NCI-H2107 (cell line): ENCODE measurements around the gene SOCS4.
"Not testable (repeated sequence)": the region's sequence is repeated elsewhere in the genome, so short reads cannot be mapped to it uniquely, and the experiment has no call there.

Experiments used
- DNase-seq: peaks from one replicate; lab custom pipeline; 2025; lab: John Stamatoyannopoulos, UW

Gene SOCS4, protein sequence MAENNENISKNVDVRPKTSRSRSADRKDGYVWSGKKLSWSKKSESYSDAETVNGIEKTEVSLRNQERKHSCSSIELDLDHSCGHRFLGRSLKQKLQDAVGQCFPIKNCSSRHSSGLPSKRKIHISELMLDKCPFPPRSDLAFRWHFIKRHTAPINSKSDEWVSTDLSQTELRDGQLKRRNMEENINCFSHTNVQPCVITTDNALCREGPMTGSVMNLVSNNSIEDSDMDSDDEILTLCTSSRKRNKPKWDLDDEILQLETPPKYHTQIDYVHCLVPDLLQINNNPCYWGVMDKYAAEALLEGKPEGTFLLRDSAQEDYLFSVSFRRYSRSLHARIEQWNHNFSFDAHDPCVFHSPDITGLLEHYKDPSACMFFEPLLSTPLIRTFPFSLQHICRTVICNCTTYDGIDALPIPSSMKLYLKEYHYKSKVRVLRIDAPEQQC

DNA sequence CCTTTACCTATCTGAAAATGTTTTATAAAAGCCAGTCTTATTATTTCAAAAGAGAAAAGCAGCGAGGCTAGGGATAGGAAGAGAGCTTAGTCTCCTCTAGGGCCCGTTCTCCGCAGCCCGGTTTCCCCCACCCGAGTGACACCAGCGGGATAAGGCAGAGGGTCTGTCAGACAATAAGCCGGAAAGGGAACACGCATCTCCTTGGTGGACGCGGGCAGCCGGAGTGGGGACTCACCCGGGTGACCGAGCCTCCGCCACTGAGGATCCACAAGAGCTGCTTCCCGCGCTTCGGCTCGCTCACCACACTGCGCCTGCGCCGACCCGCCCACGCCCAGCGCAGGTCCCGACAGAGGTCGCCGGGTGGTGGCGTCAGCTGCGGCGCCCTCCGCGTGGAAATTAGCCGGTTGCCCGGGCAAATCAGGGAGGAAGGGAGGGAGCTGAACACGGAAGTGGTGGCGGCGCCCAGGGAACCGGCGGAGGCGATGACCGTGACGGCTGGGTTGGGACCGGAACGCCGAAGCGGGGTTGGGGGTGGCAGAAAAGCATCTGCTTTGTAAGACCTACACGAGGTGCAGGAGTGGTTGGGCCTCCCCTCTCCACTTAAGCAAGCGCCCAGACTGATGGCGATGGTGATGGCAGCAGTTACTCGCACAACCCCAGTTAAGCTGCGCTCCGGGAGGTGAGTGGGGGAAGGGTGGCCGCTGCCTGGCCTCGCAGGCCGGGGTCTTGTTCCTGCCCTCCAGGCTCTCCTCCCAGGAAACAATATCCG lies at the start of gene SOCS4, which contains the start of gene WDHD1:
Gene SOCS4, plus strand, starts transcription at position 444 of the 769 bp plus-strand sequence. CDS start 15,806 bp downstream, outside the sequence.
Gene WDHD1, minus strand, starts transcription at position 307 of the 769 bp plus-strand sequence. CDS start 312 bp downstream, outside the sequence.
- DNase-seq = peak; percentile 97

DNA sequence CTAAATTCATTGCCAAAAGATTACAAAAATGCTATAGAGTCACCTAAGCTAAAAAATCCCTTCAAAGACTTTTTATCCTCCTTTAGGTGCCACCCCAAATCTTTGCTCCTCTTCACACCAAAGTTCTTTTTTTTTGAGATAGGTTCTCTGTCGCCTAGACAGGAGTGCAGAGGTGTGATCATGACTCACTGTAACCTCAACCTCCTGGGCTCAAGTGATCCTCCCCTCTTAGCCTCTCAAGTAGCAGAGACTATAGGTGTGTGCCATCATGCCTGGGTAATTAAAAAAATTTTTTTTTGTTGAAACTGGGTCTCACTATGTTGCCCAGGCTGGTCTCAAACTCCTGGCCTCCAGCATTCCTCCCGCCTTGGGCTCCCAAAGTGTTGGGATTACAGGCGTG lies 48.0 kb upstream of the SOCS4 start:
- DNase-seq = no peak

DNA sequence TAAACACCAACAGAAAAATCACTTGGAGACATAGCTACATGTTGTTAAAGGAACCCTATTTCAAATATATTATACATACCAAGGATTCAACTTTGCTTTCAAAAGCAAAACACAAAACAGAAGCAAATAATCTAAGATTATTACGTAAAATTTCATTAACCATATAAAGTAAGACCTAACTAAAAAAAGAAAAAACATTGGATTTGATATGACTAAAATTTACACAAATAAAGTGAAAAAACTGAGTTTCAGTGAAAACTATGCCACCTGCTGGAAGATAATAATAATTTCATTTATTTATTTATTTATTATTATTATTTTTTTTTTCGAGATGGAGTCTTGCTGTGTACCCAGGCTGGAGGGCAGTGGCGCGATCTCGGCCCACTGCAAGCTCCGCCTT lies 45.3 kb upstream of the SOCS4 start:
- no peak for DNase-seq

DNA sequence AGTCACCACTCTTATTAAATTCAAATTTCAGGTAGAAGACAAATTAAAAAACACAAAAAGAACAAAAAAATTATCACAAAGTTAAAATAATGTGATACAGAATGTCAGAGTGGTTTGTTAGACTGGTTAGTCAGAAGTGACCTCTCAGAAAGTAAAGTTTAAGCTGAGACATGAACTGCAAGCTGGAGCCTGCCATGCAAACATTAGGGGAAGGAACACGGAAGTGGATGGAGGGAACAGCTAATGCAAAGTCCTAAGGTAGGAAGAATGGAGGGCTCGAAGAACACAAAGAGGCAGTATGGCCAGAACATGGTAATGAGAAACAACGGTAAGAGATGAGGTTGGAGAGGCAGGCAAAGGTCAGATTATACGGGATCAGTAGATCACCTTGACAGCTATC lies 41.9 kb upstream of the SOCS4 start:
- DNase-seq = no peak

DNA sequence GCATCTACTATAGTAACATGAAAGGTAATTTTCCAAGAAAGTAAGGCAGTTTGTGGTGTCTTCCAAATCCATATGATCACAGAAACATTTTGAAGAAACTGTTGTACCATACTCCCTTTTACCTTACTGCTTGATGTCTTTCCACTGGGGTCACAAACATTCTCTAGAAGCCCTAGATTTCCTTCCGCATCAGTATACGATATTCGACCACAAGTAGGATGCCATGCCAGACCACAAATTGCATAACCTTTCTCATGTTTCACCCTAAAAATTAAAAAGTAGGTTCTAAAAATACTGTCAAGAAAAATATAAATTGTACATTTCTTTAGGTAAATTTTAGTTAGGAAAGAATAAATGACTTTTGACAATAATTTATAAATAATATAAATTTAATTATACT lies 26.7 kb upstream of the SOCS4 start:
- DNase-seq = no peak

DNA sequence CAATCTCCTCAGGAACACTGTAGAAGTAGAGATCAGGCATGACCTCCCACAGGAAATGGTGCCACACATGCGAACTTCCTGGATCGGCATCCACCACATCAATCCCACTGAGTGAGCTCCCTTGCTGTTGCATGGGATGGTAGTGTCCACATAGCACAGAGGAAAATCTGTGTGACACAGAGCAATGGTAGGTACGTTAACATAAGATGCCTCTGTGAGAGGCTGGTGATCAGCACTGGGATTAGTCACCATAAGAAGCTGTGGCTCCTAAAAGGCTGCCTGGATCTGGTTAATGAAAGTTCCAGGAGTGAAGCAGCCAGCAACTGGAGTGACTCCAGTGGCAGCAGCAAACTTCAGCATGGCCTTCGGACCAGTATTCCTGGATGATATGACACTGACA lies 22.0 kb upstream of the SOCS4 start:
- DNase-seq = no peak

DNA sequence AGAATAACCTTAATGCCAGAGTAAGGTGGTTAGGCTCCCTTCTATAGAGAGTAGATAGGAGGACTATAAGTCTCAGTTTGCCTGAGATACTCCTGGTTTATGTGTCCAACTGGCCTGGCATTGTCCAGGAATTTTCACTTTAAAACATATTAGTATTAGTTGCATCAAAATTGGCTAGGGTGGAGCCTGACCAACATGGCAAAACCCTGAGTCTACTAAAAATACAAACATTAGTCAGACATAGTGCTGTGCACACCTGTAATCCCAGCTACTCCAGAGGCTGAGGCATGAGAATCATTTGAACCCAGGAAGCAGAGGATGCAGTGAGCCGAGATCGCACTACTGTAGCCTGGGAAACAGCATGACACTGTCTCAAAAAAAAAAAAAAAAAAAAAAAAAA lies 12.0 kb upstream of the SOCS4 start:
- no peak for DNase-seq

DNA sequence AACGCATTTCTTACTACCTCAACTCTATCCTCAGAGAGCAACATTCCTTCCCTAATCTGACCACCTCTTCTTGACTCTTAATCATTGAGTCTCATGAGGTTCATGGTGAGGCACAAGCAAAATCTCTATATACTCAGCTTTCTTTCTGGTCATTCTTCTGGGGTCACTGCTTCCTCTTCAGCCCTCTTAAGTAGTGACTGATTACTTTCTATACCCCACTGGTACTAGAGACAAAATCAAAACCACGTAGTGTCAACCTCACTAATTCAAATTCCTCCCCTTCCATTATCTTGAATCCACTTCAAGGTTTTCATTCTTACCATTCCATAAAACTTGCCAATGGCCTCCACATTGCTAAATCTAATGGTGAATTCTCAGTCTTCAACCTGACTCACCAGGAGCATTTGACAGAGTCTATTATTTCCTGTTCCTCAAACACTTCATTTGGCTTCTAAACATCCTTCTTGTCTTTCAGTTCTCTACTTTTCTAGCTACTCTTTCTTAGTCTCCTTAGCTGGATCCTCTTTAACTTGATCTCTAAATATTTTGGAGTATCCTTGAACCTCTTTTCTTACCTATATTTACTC lies 7.0 kb upstream of the SOCS4 start:
- DNase-seq = no peak

DNA sequence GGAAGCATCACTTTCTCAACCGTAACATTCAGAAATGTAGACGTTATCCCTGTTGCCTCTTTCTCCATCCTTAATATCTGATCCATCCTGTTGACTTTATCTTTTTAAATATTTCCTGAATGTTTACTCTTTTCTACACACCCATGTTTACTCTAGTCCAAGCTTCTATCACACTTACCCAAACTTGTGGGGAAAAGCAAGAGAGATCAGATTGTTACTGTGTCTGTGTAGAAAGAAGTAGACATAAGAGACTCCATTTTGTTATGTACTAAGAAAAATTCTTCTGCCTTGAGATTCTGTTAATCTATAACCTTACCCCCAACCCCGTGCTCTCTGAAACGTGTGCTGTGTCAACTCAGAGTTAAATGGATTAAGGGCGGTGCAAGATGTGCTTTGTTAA lies 2.7 kb upstream of the SOCS4 start:
- not testable (repeated sequence) for DNase-seq

DNA sequence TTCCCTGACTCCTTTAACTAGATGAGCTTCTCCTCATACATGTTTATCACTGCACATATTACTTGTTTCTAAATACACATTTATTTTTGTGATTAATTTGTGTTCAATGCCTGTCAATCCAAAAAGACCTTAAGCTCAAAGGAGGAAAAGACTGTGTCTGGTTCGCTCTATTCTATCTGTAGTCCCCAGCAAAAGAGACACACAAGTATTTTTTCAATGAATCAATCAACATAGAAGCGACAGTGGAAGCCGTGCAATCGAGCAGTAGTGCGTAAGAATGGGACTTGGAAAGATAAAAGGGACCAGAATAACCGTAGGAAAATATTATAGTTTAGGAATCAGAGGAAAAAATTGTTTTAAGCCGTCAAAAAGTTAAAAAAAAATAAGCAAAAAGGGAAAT lies 1.1 kb upstream of the SOCS4 start:
- DNase-seq = no peak

DNA sequence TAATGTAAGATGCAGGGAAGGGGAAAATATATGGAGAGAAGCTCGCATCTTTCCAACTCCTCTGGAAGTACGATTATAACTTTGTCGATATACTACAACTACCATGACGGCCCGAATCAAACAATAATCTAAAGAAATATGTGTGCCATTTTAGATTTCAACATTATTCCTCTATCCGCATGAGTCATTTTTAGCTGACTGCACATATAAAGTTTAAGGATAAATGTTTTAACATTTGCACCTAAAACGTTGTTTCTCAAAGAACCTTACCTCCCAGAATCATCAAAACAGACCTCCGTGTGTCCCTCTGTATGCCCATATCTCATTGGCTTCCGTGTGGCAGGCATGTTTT lies 619 bp upstream of the SOCS4 start:
- no peak for DNase-seq

DNA sequence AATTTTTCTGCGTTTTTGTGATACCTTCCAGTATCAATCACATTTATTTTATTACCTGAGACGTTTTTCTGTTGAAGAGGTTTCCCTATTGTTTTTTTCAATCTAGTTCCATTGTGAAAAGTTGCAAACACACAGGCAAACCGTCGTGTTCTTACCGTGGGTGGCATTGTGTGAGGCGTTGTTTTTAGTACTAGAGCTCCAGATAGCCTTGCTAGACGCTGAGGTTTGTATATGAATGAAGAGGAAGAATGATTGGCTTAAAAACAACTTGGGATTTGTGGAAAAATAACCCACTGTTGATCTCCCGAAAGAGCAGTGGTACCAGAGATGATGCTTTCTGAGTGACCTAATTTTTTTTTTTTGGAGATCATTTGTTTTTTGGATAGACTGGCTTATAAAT lies 1.0 kb downstream of the SOCS4 start:
- DNase-seq = no peak

DNA sequence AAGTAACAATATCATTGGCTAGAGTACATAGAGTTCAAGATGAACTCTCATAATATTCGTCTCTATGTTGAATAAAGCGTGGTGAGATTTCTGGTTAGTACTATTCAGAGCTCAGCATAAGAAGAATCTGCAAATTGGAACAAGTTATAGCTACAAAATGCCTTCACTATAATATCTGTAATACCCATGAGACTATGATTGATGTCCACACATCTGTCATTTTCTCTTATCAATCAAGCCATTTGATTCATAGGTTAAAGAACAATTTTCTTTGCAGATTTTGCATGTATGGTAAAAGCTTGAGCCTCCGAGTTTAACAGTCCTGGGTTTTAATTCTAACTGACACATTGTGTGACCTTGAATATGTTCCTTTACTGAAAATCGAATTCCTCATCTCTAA lies 1.4 kb downstream of the SOCS4 start:
- DNase-seq = no peak

DNA sequence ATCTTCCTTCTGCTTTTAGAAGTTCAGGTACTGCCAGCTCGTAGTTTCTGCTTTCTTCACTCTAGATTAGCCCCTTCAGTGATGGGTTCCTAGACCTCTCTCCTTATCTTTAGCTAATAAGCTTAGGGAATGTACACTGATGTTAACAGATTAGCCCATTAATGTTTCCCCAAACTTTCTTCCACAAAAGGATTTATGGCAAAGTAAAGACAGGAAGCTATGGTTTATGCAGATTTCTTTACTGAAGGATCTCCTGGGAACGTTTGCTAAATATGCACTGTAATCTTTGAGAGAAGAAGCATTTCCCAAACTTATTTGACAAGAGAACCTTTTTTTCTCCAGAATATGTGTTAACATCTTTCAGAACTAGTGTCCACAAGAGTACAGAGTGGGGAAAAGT lies 4.2 kb downstream of the SOCS4 start:
- no peak for DNase-seq

DNA sequence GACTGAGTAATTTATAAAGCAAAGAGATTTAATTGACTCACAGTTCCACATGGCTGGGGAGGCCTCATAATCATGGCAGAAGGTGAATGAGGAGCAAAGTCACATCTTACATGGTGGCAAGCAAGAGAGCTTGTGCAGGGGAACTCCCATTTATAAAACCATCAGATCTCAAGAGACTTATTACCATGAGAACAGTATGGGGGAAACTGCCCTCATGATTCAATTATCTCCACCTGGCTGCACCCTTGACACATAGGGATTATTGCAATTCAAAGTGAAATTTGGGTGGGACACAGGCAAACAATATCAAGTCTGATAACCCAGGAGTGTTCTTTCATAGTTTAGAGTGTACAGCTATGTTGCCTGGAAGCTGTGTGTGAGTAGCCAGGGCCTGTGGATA lies 11.0 kb downstream of the SOCS4 start:
- DNase-seq = not testable (repeated sequence)

DNA sequence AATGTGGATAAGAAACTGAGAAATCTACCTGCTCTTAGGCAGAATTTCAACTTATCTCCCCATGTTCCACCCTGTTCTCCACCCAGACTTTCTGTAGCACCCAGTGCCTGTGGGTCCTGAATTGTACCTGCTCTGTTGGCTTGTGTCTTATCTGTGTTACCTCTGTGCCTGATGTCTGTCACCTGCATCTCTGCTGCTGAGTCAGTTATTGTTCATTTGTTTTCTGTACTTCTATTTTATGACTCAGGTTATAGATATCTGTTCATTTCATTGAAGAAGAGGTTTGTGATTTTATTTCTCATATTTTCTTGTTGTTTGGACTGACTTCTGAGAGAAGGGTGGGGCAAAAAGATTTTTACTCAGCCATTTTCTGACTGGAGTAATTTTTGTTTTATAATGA lies 11.7 kb downstream of the SOCS4 start:
- no peak for DNase-seq

DNA sequence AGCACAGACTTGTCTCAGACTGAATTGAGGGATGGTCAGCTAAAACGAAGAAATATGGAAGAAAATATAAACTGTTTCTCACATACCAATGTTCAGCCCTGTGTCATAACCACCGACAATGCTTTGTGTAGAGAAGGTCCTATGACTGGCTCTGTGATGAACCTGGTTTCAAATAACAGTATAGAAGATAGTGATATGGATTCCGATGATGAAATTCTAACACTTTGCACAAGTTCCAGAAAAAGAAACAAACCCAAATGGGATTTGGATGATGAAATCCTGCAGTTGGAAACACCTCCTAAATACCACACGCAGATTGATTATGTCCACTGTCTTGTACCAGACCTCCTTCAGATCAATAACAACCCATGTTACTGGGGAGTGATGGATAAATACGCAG lies 16.5 kb downstream of the SOCS4 start:
- DNase-seq = no peak

DNA sequence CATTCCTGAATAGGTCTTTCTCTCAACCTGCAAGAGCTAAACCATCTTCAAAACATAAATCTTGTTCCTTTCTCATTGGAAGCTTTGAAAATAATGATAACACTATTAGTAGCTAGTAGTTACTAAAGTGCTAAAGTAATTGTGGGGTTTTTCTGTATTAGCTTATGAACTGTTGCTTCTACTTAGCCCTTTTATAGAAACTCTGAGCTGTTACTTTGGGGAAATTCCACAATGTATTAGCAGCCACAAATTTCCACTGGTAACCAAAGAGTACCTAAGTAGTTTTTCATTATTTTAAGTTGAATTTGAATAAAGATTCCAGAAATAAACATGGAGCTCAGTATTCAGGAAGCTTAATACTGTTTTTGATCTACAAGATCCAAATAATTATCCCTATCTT lies 18.1 kb downstream of the SOCS4 start:
- DNase-seq = no peak

DNA sequence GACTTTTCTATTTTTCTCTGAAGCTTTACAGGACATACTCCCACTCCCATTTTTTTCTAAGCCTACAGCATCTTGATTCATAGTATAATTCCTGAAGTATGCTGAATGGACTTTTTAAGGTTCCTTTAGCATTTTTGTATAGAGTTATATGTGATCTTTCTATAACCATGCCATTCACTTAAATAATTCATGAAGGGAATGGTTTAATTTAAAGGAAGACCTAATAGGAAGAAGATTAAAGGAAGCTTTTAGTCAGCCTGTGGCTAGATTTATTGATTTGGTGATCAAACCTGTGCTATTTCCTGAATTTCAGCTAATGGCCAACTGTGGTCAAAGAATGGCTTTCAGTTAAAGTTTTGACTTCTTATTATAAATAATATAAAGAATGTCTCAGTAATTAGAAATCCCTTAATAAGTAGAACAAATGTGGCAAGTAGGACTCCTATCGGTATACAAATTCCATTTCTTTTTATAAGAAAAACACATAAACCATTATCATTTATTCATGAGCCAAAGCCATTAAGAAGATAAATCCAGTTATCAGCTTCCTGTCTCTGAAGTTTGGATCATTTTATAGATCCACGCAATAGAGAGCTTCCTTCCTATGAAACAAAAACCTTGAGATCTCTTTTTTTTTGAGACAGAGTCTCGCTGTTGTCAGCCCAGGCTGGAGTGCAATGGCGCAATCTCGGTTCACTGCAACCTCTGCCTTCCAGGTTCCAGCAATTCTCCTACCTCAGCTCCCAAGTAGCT lies 20.4 kb downstream of the SOCS4 start:
- DNase-seq = no peak

DNA sequence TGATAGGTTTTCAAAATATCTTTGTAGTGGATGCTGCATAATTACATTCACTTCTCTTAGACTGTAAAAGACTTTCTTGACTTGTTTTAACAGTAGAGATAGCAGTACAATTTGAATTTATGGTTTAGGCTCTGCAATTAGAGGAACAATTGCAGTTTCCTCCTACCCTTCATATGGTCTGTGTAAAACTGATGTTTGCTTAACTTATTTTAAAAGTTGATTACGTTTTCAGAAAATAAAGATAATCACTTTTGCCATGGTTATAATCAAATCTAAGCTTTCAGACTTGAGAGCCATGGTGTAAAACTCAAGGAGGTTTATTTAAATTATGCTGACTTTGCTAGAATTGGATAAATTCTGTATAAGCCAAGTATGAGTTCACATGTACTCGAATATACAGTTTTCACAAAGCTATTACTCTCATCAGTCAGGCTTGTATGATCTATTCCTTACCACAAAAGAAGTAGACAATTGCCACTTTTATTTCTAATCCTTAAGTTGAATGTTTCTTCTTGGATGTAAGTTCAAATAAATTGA lies 21.9 kb downstream of the SOCS4 start:
- no peak for DNase-seq

DNA sequence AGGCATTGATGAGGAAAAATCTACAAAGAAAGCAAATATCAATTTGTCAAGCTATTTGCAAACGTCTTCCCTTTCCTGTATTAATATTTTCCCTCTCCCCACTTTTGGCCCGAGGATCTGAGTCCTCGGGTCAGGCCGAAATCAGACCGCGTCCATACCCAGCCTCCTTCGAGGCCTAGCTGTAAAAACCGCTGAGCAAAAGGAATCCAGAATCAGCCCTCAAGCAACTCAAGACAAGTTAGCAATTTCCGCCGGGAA lies 24.1 kb downstream of the SOCS4 start:
- DNase-seq = no peak
